Stimulated activated naive CD8-positive, alpha-beta T cell treated with anti-CD3 and anti-CD28 coated beads, Interleukin-15, amount 100 ng/mL, for 72 hours (primary cell): Measurements from ENCODE around the gene CEP19.

Experiments used
- ATAC-seq: fragments of 150-1000 bp; cut with Tn5 transposase; 2 replicates; pipeline ENCODE4 v1.10.0; 2021; ENCODE audit warnings: mild to moderate bottlenecking, moderate library complexity
- DNase-seq, 2 donors: peaks; one replicate each; pipeline ENCODE4 v3.0.0; 2021 to 2022
- H3K27ac Mint-ChIP-seq, 2 donors: one replicate each; pipeline ENCODE4 v1.8.0; 2022; ENCODE audit warnings: mild to moderate bottlenecking in 2 of 2, mixed read lengths in 2 of 2, moderate library complexity in 2 of 2
- H3K27me3 Mint-ChIP-seq: one replicate; pipeline ENCODE4 v1.8.0; 2022; ENCODE audit warnings: mixed read lengths
- H3K4me1 Mint-ChIP-seq: one replicate; pipeline ENCODE4 v1.8.0; 2022; ENCODE audit warnings: mild to moderate bottlenecking, mixed read lengths
- H3K4me3 Mint-ChIP-seq, 2 donors: one replicate each; pipeline ENCODE4 v1.8.0; 2022; ENCODE audit warnings: mild to moderate bottlenecking in 2 of 2, mixed read lengths in 2 of 2, moderate library complexity in 1 of 2
- H3K9me3 Mint-ChIP-seq, 2 donors: one replicate each; pipeline ENCODE4 v1.8.0; 2022; ENCODE audit warnings: mixed read lengths in 2 of 2

CEP19 gene

GRCh38 chr3:196660381-196661166 lies 51.5 kb downstream of the CEP19 start:
- ATAC-seq (no peak), DNase-seq (no peak)
- Mint-ChIP-seq H3K27me3 (no peaks in the 10 kb centered on the region), H3K4me1 (no peaks in the 10 kb centered on the region), H3K27ac (no peak overlapping the region), H3K4me3 (no peak overlapping the region), H3K9me3 (no peaks in the 10 kb centered on the region)

GRCh38 chr3:196659901-196660351 lies 52.1 kb downstream of the CEP19 start:
- no peak overlapping the region for H3K27ac Mint-ChIP-seq
- no peaks in the 10 kb centered on the region for H3K9me3 Mint-ChIP-seq
- no peak for ATAC-seq
- H3K4me3 Mint-ChIP-seq: no peak overlapping the region
- no peaks in the 10 kb centered on the region for H3K4me1 Mint-ChIP-seq
- DNase-seq: no peak
- no peaks in the 10 kb centered on the region for H3K27me3 Mint-ChIP-seq
